AG04449 (cell line): ENCODE data around the gene TSPEAR.
"Not testable (repeated sequence)": the region's sequence is repeated elsewhere in the genome, so short reads cannot be mapped to it uniquely, and the experiment has no call there.

ENCODE experiments used
- CTCF ChIA-PET: fragments of 350-600 bp; formaldehyde crosslinking; extraction: SDS; loops from one replicate; lab custom pipeline; 2021; ENCODE audit warnings: antibody characterized with exemption; lab: Yijun Ruan, JAX
- POLR2A ChIA-PET: fragments of 400-600, 350-600 bp; formaldehyde crosslinking; extraction: SDS; loops from one replicate; lab custom pipeline; 2020; ENCODE audit warnings: antibody characterized with exemption, inconsistent platforms; lab: Yijun Ruan, JAX
- DNase-seq: peaks from one replicate; pipeline ENCODE4 v3.0.0-alpha.2; 2010; ENCODE audit warnings: low read depth, low spot score
- H3K4me3 ChIP-seq: 2 replicates; pipeline ENCODE4 v1.5.1; 2011; ENCODE audit warnings: low read depth, mild to moderate bottlenecking, control low read depth, low read length
- CTCF ChIP-seq: IDR thresholded peaks from one replicate; pipeline ENCODE4 v1.5.1; 2011; ENCODE audit warnings: mild to moderate bottlenecking, moderate library complexity, low read length, control low read depth, inconsistent platforms; ENCODE audit not compliant: insufficient read depth; ENCODE audit errors: missing control alignments

Gene TSPEAR

GRCh38 chr21:44686843-44687561 is 24.4 kb downstream of the TSPEAR start:
- ChIA-PET CTCF (no interaction called here), POLR2A (no interaction called here)
- DNase-seq: no peak
- no peak for TF ChIP-seq CTCF
- no peak overlapping the region for H3K4me3 ChIP-seq

- TF ChIP-seq CTCF: no peak
- no peak for DNase-seq
- CTCF ChIA-PET: no interaction called here
- POLR2A ChIA-PET: no interaction called here
- no peak overlapping the region for H3K4me3 ChIP-seq
Observed at GRCh38 chr21:44686000-44686781, 25.2 kb downstream of the TSPEAR start.

- CTCF ChIA-PET, DNase-seq, POLR2A ChIA-PET, H3K4me3 ChIP-seq: not testable (repeated sequence)
Observed at GRCh38 chr21:44685050-44685449, 26.3 kb downstream of the TSPEAR start.

- ChIA-PET POLR2A (no interaction called here), CTCF (no interaction called here)
- no peak for TF ChIP-seq CTCF
- no peak overlapping the region for H3K4me3 ChIP-seq
- no peak for DNase-seq
Observed at GRCh38 chr21:44684483-44684882, 26.9 kb downstream of the TSPEAR start.

GRCh38 chr21:44684077-44684476 is 27.3 kb downstream of the TSPEAR start:
- POLR2A ChIA-PET: no interaction called here
- H3K4me3 ChIP-seq: no peak overlapping the region
- no peak for DNase-seq
- CTCF ChIA-PET: no interaction called here
- TF ChIP-seq CTCF: no peak

GRCh38 chr21:44682580-44683151 is 28.7 kb downstream of the TSPEAR start:
- ChIA-PET POLR2A (no interaction called here), CTCF (interaction anchor here (1.2 kb wide), 1 partner anchor 13 kb away, joined by 3 read pairs; no protein-coding TSS in a partner anchor)
- TF ChIP-seq CTCF: no peak
- no peak overlapping the region for H3K4me3 ChIP-seq
- DNase-seq: no peak
